GM18868 (cell line): Measurements from ENCODE around the gene SORBS1.

Source experiments
- ATAC-seq: cut with Tn5 transposase; IDR thresholded peaks from one replicate; pipeline ENCODE4 v1.9.1; 2021; ENCODE audit warnings: mild to moderate bottlenecking, moderate library complexity; ENCODE audit not compliant: unreplicated experiment

Gene SORBS1

GRCh38 chr10:95442341-95442740, 118.8 kb downstream of the SORBS1 start:
- ATAC-seq, result no peak

GRCh38 chr10:95441547-95441923, 119.6 kb downstream of the SORBS1 start:
- ATAC-seq, result no peak

GRCh38 chr10:95440756-95441546, 120.2 kb downstream of the SORBS1 start:
- ATAC-seq, result no peak

- ATAC-seq, result no peak
Observed at GRCh38 chr10:95440038-95440725, 121.0 kb downstream of the SORBS1 start.

GRCh38 chr10:95438781-95439180, 122.4 kb downstream of the SORBS1 start:
- no peak for ATAC-seq

- no peak for ATAC-seq
Observed at GRCh38 chr10:95437669-95438068, 123.5 kb downstream of the SORBS1 start.

GRCh38 chr10:95435548-95436279, 125.5 kb downstream of the SORBS1 start:
- no peak for ATAC-seq

- no peak for ATAC-seq
Observed at GRCh38 chr10:95434583-95434982, 126.6 kb downstream of the SORBS1 start.

GRCh38 chr10:95431900-95432342, 129.2 kb downstream of the SORBS1 start:
- peak; percentile 76 for ATAC-seq

GRCh38 chr10:95430231-95430951, 130.8 kb downstream of the SORBS1 start:
- ATAC-seq, result peak; percentile 74

- ATAC-seq, result no peak
Observed at GRCh38 chr10:95429639-95430038, 131.5 kb downstream of the SORBS1 start.

- ATAC-seq, result no peak
Observed at GRCh38 chr10:95428701-95429100, 132.5 kb downstream of the SORBS1 start.

GRCh38 chr10:95426482-95426881, 134.7 kb downstream of the SORBS1 start:
- peak; percentile 36 for ATAC-seq

GRCh38 chr10:95425592-95426465, 135.3 kb downstream of the SORBS1 start:
- no peak for ATAC-seq

- peak; percentile 73 for ATAC-seq
Observed at GRCh38 chr10:95423164-95424005, 137.8 kb downstream of the SORBS1 start.

GRCh38 chr10:95422233-95422632, 138.9 kb downstream of the SORBS1 start:
- ATAC-seq, result no peak

- no peak for ATAC-seq
Observed at GRCh38 chr10:95421782-95422181, 139.4 kb downstream of the SORBS1 start.

GRCh38 chr10:95419399-95419798, 141.8 kb downstream of the SORBS1 start:
- ATAC-seq, result no peak

- ATAC-seq, result no peak
Observed at GRCh38 chr10:95416973-95417372, 144.2 kb downstream of the SORBS1 start.
